Stimulated activated naive CD8-positive, alpha-beta T cell treated with anti-CD3 and anti-CD28 coated beads, Interleukin-15, amount 100 ng/mL, for 72 hours (primary cell): ENCODE measurements around the gene ARHGAP25.

Experiments used
- ATAC-seq: fragments of 150-1000 bp; cut with Tn5 transposase; 2 replicates; pipeline ENCODE4 v1.10.0; 2021; ENCODE audit warnings: mild to moderate bottlenecking, moderate library complexity
- DNase-seq, 2 donors: peaks; one replicate each; pipeline ENCODE4 v3.0.0; 2021 to 2022
- H3K27ac Mint-ChIP-seq, 2 donors: one replicate each; pipeline ENCODE4 v1.8.0; 2022; ENCODE audit warnings: mild to moderate bottlenecking in 2 of 2, mixed read lengths in 2 of 2, moderate library complexity in 2 of 2
- H3K27me3 Mint-ChIP-seq: one replicate; pipeline ENCODE4 v1.8.0; 2022; ENCODE audit warnings: mixed read lengths
- H3K4me1 Mint-ChIP-seq: one replicate; pipeline ENCODE4 v1.8.0; 2022; ENCODE audit warnings: mild to moderate bottlenecking, mixed read lengths
- H3K4me3 Mint-ChIP-seq, 2 donors: one replicate each; pipeline ENCODE4 v1.8.0; 2022; ENCODE audit warnings: mild to moderate bottlenecking in 2 of 2, mixed read lengths in 2 of 2, moderate library complexity in 1 of 2
- H3K9me3 Mint-ChIP-seq, 2 donors: one replicate each; pipeline ENCODE4 v1.8.0; 2022; ENCODE audit warnings: mixed read lengths in 2 of 2

ARHGAP25 gene

GRCh38 chr2:68734688-68735525, at the start of gene ARHGAP25:
Gene ARHGAP25 (plus strand): TSS chr2:68734811. CDS start chr2:68735200, 389 bp downstream.
- H3K4me1 Mint-ChIP-seq: peaks cover 42% of the 10 kb centered on the region
- H3K27me3 Mint-ChIP-seq: no peaks in the 10 kb centered on the region
- no peaks in the 10 kb centered on the region for H3K9me3 Mint-ChIP-seq
- H3K27ac Mint-ChIP-seq: no peak within 1 kb of the TSS
- peak; percentile 88 for ATAC-seq
- no peak within 1 kb of the TSS for H3K4me3 Mint-ChIP-seq
- peak; percentile 36 to 80 for DNase-seq

- H3K4me3 Mint-ChIP-seq: no peak overlapping the region
- H3K27me3 Mint-ChIP-seq: no peaks in the 10 kb centered on the region
- H3K9me3 Mint-ChIP-seq: no peaks in the 10 kb centered on the region
- ATAC-seq (no peak), DNase-seq (no peak)
- peaks cover 26% of the 10 kb centered on the region for H3K4me1 Mint-ChIP-seq
- H3K27ac Mint-ChIP-seq: no peak overlapping the region
Observed at GRCh38 chr2:68686178-68686577, 48.4 kb upstream of the ARHGAP25 start.

- Mint-ChIP-seq H3K4me3 (no peak overlapping the region), H3K27ac (no peak overlapping the region), H3K9me3 (peaks cover 0 to 6% of the 10 kb centered on the region in 2 donors), H3K4me1 (peaks cover 26% of the 10 kb centered on the region), H3K27me3 (no peaks in the 10 kb centered on the region)
- DNase-seq (no peak), ATAC-seq (no peak)
Observed at GRCh38 chr2:68687018-68687417, 47.6 kb upstream of the ARHGAP25 start.

GRCh38 chr2:68689553-68690537, 44.8 kb upstream of the ARHGAP25 start:
- peak overlapping the region; percentile 56 to 91 for H3K27ac Mint-ChIP-seq
- peak overlapping the region; percentile 44 to 77 for H3K4me3 Mint-ChIP-seq
- ATAC-seq (peak; percentile 90), DNase-seq (peak; percentile 17 to 35)
- peaks cover 0 to 6% of the 10 kb centered on the region in 2 donors for H3K9me3 Mint-ChIP-seq
- H3K27me3 Mint-ChIP-seq: peaks cover 9% of the 10 kb centered on the region
- peaks cover 26% of the 10 kb centered on the region for H3K4me1 Mint-ChIP-seq

GRCh38 chr2:68690851-68691250, 43.8 kb upstream of the ARHGAP25 start:
- ATAC-seq (no peak), DNase-seq (no peak)
- no peak overlapping the region for H3K4me3 Mint-ChIP-seq
- peaks cover 18% of the 10 kb centered on the region for H3K27me3 Mint-ChIP-seq
- H3K9me3 Mint-ChIP-seq: peaks cover 0 to 6% of the 10 kb centered on the region in 2 donors
- H3K4me1 Mint-ChIP-seq: peaks cover 26% of the 10 kb centered on the region
- H3K27ac Mint-ChIP-seq: no peak overlapping the region

GRCh38 chr2:68692511-68692910, 42.1 kb upstream of the ARHGAP25 start:
- no peak for ATAC-seq

GRCh38 chr2:68693951-68694350, 40.7 kb upstream of the ARHGAP25 start:
- no peak overlapping the region for H3K4me3 Mint-ChIP-seq
- no peak overlapping the region for H3K27ac Mint-ChIP-seq
- H3K27me3 Mint-ChIP-seq: peaks cover 18% of the 10 kb centered on the region
- ATAC-seq (no peak), DNase-seq (no peak)
- H3K4me1 Mint-ChIP-seq: peaks cover 29% of the 10 kb centered on the region
- peaks cover 0 to 11% of the 10 kb centered on the region in 2 donors for H3K9me3 Mint-ChIP-seq

More at GRCh38 chr2:68692511-68692910, 42.1 kb upstream of the ARHGAP25 start:
- Mint-ChIP-seq H3K9me3 (peaks cover 0 to 11% of the 10 kb centered on the region in 2 donors), H3K27ac (no peak overlapping the region), H3K4me3 (no peak overlapping the region), H3K4me1 (peaks cover 26% of the 10 kb centered on the region), H3K27me3 (peaks cover 18% of the 10 kb centered on the region)
- no peak for DNase-seq

GRCh38 chr2:68695971-68696370, 38.6 kb upstream of the ARHGAP25 start:
- Mint-ChIP-seq H3K27me3 (peaks cover 18% of the 10 kb centered on the region), H3K27ac (no peak overlapping the region), H3K4me1 (peaks cover 11% of the 10 kb centered on the region), H3K9me3 (peaks cover 10 to 24% of the 10 kb centered on the region in 2 donors), H3K4me3 (no peak overlapping the region)
- ATAC-seq (no peak), DNase-seq (no peak)

GRCh38 chr2:68696554-68696953, 38.1 kb upstream of the ARHGAP25 start:
- no peak for DNase-seq
- Mint-ChIP-seq H3K27ac (no peak overlapping the region), H3K4me3 (no peak overlapping the region), H3K27me3 (peaks cover 18% of the 10 kb centered on the region), H3K4me1 (peaks cover 11% of the 10 kb centered on the region), H3K9me3 (peaks cover 10 to 23% of the 10 kb centered on the region in 2 donors)
- ATAC-seq: no peak

- peaks cover 10 to 18% of the 10 kb centered on the region in 2 donors for H3K9me3 Mint-ChIP-seq
- ATAC-seq (no peak), DNase-seq (no peak)
- no peak overlapping the region for H3K27ac Mint-ChIP-seq
- H3K4me3 Mint-ChIP-seq: no peak overlapping the region
- H3K27me3 Mint-ChIP-seq: peaks cover 9% of the 10 kb centered on the region
- peaks cover 20% of the 10 kb centered on the region for H3K4me1 Mint-ChIP-seq
Observed at GRCh38 chr2:68698567-68699377, 35.8 kb upstream of the ARHGAP25 start.

GRCh38 chr2:68700560-68700959, 34.1 kb upstream of the ARHGAP25 start:
- no peak overlapping the region for H3K4me3 Mint-ChIP-seq
- no peak for ATAC-seq

GRCh38 chr2:68706637-68707036, 28.0 kb upstream of the ARHGAP25 start:
- H3K4me1 Mint-ChIP-seq: peaks cover 36% of the 10 kb centered on the region
- no peak for DNase-seq
- H3K4me3 Mint-ChIP-seq: no peak overlapping the region
- no peak for ATAC-seq
- no peaks in the 10 kb centered on the region for H3K27me3 Mint-ChIP-seq
- no peak overlapping the region for H3K27ac Mint-ChIP-seq
- H3K9me3 Mint-ChIP-seq: no peaks in the 10 kb centered on the region

More at GRCh38 chr2:68700560-68700959, 34.1 kb upstream of the ARHGAP25 start:
- H3K9me3 Mint-ChIP-seq: peaks cover 10 to 18% of the 10 kb centered on the region in 2 donors
- H3K27me3 Mint-ChIP-seq: peaks cover 2% of the 10 kb centered on the region
- peaks cover 30% of the 10 kb centered on the region for H3K4me1 Mint-ChIP-seq
- no peak overlapping the region for H3K27ac Mint-ChIP-seq
- DNase-seq: no peak

GRCh38 chr2:68708629-68709028, 26.0 kb upstream of the ARHGAP25 start:
- no peak for ATAC-seq
- Mint-ChIP-seq H3K9me3 (no peaks in the 10 kb centered on the region), H3K27ac (no peak overlapping the region), H3K27me3 (no peaks in the 10 kb centered on the region), H3K4me1 (peaks cover 27% of the 10 kb centered on the region), H3K4me3 (no peak overlapping the region)
- DNase-seq: no peak

- ATAC-seq: peak; percentile 82
- H3K4me1 Mint-ChIP-seq: peaks cover 32% of the 10 kb centered on the region
Observed at GRCh38 chr2:68709421-68709911, 25.1 kb upstream of the ARHGAP25 start.

GRCh38 chr2:68710336-68710735, 24.3 kb upstream of the ARHGAP25 start:
- no peaks in the 10 kb centered on the region for H3K27me3 Mint-ChIP-seq
- H3K27ac Mint-ChIP-seq: no peak overlapping the region
- H3K4me1 Mint-ChIP-seq: peaks cover 34% of the 10 kb centered on the region
- no peak overlapping the region for H3K4me3 Mint-ChIP-seq
- ATAC-seq (no peak), DNase-seq (no peak)
- H3K9me3 Mint-ChIP-seq: no peaks in the 10 kb centered on the region

More at GRCh38 chr2:68709421-68709911, 25.1 kb upstream of the ARHGAP25 start:
- H3K4me3 Mint-ChIP-seq: no peak overlapping the region
- no peak for DNase-seq
- no peaks in the 10 kb centered on the region for H3K27me3 Mint-ChIP-seq
- H3K27ac Mint-ChIP-seq: peak overlapping the region in 1 of 2 donors; percentile 74
- H3K9me3 Mint-ChIP-seq: no peaks in the 10 kb centered on the region
